GM12878 (cell line): ENCODE measurements around the gene CCDC159.

ENCODE experiments used
- BACH1 ChIP-seq: fragments of 450-650 bp; IDR thresholded peaks from 2 replicates; pipeline ENCODE4 v1.6.1; 2017; ENCODE audit warnings: mild to moderate bottlenecking, borderline replicate concordance
- EZH2 ChIP-seq: IDR thresholded peaks from 2 replicates; pipeline ENCODE4 v1.6.1; 2012; ENCODE audit warnings: low read depth, mild to moderate bottlenecking, control low read depth, inconsistent platforms, low read length, borderline replicate concordance; ENCODE audit not compliant: control insufficient read depth
- SUZ12 ChIP-seq: fragments of 200-600 bp; sonication (generic); IDR thresholded peaks from one replicate; pipeline ENCODE4 v1.6.1; 2018; ENCODE audit warnings: antibody characterized with exemption, mild to moderate bottlenecking; ENCODE audit not compliant: unreplicated experiment
- TBL1XR1 ChIP-seq: IDR thresholded peaks from 2 replicates; pipeline ENCODE4 v1.6.1; 2012; ENCODE audit warnings: low read depth, low read length, improper control_type of control experiment
- ZNF592 ChIP-seq: fragments of 450-650 bp; IDR thresholded peaks from 2 replicates; pipeline ENCODE4 v1.6.1; 2017; ENCODE audit warnings: mild to moderate bottlenecking, moderate library complexity
- ZZZ3 ChIP-seq: IDR thresholded peaks from 2 replicates; pipeline ENCODE4 v1.6.1; 2011; ENCODE audit warnings: low read depth; ENCODE audit not compliant: control insufficient read depth, insufficient read length
- TF ChIP-seq, protein P1 (sequence below): IDR thresholded peaks from 2 replicates; pipeline ENCODE4 v1.6.1; 2011; ENCODE audit warnings: borderline replicate concordance, low read depth, mild to moderate bottlenecking, moderate library complexity, mixed read lengths, low read length; ENCODE audit not compliant: insufficient read depth; ENCODE audit errors: extremely low read length

DNA sequence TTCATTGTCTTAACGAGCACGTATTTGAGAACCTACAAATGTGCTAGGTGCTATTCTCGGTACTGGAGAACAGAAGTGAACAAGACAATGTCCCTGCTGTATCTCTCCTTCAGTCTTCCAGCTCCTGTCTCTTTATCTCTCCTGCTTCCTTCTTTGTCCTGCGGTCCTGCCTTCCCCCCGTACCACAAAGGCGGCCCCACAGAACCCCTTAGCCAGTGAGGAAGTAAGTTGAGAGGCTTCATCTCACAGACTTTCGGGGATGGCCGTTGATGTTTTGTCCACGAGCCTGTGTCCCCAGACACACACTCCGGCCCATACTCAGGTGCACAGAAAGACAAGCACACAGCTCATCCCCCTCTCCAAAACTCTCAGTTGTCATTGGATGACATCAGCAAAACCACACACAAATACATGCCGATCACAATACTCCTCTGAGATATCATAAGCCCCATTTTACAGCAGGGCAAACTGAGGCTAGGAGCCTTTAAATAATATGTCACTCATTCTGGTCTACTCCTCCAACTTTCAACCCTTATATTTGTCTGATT lies 27.6 kb downstream of the CCDC159 start:
- TF ChIP-seq, protein P1, sequence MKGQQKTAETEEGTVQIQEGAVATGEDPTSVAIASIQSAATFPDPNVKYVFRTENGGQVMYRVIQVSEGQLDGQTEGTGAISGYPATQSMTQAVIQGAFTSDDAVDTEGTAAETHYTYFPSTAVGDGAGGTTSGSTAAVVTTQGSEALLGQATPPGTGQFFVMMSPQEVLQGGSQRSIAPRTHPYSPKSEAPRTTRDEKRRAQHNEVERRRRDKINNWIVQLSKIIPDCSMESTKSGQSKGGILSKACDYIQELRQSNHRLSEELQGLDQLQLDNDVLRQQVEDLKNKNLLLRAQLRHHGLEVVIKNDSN = no peak
- no peak for TF ChIP-seq BACH1
- TF ChIP-seq EZH2 = no peak
- no peak for TF ChIP-seq TBL1XR1
- TF ChIP-seq ZZZ3 = no peak
- TF ChIP-seq ZNF592 = no peak
- no peak for TF ChIP-seq SUZ12
